ENCODE results near the gene ATG7.

ATG7 gene

DNA sequence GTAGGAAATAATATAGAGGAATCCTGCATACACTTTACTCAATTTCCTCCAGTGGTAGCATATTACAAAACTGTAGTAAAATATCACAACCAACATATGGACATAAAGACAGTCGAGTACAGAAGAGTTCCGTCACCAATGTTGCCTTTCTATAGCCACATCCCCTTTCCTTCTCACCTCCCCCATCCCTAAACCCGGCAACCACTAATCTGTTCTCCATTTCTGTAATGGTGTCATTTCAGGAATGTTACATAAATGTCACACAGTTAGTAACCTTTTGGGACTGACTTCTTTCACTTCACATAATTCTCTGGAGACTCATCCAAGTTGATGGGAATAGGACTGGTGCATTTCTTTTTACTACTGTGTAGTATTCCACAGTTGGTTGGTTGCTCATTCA, 41.4 kb upstream of the ATG7 start:
- TF ChIP-seq, protein P1, sequence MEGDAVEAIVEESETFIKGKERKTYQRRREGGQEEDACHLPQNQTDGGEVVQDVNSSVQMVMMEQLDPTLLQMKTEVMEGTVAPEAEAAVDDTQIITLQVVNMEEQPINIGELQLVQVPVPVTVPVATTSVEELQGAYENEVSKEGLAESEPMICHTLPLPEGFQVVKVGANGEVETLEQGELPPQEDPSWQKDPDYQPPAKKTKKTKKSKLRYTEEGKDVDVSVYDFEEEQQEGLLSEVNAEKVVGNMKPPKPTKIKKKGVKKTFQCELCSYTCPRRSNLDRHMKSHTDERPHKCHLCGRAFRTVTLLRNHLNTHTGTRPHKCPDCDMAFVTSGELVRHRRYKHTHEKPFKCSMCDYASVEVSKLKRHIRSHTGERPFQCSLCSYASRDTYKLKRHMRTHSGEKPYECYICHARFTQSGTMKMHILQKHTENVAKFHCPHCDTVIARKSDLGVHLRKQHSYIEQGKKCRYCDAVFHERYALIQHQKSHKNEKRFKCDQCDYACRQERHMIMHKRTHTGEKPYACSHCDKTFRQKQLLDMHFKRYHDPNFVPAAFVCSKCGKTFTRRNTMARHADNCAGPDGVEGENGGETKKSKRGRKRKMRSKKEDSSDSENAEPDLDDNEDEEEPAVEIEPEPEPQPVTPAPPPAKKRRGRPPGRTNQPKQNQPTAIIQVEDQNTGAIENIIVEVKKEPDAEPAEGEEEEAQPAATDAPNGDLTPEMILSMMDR (IDR thresholded peaks at IDR 0.05; ENCODE audit: insufficient read depth, missing control alignments): no peak
- FAIRE-seq (no peak), DNase-seq (ENCODE audit: insufficient read length, low spot score) (no peak)

DNA sequence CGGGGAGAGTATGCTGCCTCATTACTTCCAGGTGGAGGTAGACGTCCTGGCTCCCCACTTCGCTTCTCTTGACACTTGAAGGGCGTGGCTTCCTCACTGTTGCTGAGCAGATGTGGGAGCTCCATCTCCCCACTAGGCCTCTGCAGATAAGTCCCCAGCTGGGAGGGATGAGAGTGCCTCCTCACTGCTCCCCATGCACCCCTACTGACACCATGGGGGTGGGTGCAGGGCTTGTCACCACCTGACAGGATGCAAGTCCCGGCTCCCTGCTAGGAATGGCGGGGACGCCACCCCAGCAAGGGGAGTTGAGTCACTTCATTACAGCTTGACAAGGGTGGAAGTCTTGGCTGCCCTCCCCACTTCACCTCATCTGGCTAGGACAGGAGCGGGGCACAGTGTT, 36.8 kb upstream of the ATG7 start:
- FAIRE-seq (no peak), DNase-seq (ENCODE audit: insufficient read length, low spot score) (no peak)
- TF ChIP-seq, protein P1 (IDR thresholded peaks at IDR 0.05; ENCODE audit: insufficient read depth, missing control alignments): no peak

DNA sequence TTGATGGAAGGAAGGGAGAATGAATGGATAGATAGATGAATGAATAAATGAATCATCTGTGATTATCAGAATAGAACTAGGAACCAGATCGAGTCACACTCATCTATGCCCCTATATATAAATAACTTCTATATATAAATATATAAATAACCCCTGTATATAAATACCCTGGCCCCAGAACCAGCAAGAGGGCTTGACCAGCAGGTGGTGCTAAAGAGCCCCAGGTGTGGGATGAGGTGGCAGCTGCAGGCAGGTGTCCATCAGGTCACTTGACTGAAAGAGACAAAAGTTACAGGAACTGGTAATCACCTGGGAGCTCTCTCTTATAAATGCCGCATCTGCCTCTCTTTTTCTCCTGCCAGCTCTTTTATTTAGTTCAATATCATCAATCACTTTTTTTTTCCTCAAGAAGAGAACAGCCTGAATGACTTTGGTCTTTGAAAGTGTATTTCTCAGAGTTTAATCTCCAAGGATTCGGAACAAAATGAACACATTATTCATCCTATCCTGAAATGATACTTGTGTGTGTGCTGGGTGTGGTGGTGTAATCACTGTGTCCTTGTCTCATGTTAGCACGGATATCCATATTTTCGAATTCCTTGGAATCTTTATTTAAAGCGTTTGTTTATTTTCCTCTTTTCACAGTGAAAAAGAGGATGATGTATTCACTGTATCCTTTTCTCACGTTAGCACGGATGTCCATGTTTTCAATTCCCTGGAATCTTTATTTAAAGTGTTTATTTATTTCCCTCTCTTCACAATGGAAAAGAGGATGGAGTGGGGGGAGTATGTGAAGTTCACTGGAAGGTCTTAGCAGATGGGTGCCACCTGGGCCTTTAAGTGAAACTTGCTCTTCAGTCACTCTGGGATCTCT, 35.4 kb upstream of the ATG7 start:
- FAIRE-seq (no peak), DNase-seq (ENCODE audit: insufficient read length, low spot score) (no peak)
- TF ChIP-seq, protein P1 (IDR thresholded peaks at IDR 0.05; ENCODE audit: insufficient read depth, missing control alignments): peak; percentile 56

DNA sequence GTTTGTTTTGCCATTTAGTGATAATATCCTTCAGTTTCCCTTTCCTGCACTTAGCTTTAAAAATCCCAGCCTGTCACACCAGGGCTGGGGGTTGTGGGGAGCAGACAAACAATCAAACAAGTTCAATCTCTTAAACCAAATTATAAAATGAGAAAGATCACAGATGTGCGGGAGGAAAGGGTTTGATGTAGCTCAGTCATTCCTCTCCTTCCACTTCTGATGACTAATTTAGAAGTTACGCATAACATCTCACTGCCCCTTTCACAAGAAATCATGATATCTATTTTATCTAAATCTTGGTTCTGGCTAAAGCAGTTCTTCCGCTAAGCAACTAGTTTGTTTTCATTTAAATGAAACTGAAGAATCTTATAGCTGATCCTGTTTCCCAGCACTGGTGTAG, 34.1 kb upstream of the ATG7 start:
- DNase-seq (ENCODE audit: insufficient read length, low spot score) (no peak), FAIRE-seq (no peak)
- TF ChIP-seq, protein P1 (IDR thresholded peaks at IDR 0.05; ENCODE audit: insufficient read depth, missing control alignments): no peak

DNA sequence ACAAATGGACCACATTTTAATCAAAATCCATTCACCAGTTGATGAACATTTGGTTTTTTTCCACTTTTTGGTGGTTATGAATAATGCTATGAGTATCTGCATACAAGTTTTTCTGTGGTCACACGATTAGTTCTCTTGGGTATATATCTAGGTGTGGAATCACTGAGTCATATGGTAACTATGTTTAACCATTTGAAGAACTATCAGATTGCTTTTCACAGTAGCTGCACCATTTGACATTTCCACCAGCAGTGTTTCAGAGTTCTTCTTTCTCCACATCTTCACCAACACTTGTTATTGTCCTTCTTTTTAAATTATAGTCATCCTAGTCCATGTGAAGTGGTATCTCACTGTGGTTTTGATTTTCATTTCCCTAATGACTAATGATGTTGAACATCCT, 33.3 kb upstream of the ATG7 start:
- DNase-seq (ENCODE audit: insufficient read length, low spot score): no peak

DNA sequence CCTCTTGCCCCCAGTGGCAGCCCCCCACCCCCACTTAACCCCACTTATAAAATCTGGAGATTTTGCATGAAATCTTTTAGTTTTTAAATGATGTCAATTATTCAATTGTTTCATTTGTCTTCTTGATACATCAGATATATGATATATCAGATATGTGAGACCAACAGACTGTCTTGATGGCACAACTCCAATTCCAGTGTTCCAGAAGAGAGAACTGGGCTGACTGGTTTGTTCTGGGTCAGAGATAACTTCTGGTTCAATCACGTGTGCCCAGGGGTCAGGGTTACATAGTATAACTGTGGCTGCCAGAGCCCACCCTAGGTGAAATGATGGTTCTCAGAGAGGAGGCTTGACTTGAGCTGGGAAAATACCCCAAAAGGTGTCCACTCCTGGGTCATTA, 32.4 kb upstream of the ATG7 start:
- TF ChIP-seq, protein P1 (IDR thresholded peaks at IDR 0.05; ENCODE audit: insufficient read depth, missing control alignments): no peak
- no peak for DNase-seq (ENCODE audit: insufficient read length, low spot score)
- FAIRE-seq: no peak

More for the DNA sequence above, 33.3 kb upstream of the ATG7 start:
- no peak for FAIRE-seq
- TF ChIP-seq, protein P1 (IDR thresholded peaks at IDR 0.05; ENCODE audit: insufficient read depth, missing control alignments): no peak

DNA sequence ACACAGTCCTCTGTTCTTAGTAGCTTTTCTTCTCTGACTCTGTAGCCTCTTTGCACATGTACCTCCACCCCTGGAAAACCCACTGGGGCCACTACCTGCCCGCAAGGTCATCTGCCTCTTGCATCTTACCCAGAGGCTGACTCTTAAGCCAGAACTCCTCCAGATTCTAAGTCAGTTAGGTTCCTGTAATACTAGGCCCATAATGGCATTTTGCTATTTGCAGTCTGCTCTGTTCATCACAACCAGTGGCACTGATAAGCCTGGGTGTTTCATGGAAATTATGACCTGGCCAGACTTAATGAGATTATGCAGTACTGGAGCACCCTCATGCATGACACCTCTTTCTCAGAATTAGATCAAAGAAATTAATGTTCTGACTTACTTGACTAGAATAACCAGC, 31.7 kb upstream of the ATG7 start:
- DNase-seq (ENCODE audit: insufficient read length, low spot score): no peak
- no peak for FAIRE-seq
- TF ChIP-seq, protein P1 (IDR thresholded peaks at IDR 0.05; ENCODE audit: insufficient read depth, missing control alignments): no peak

All from D721Med (cell line).